IgD-negative memory B cell (primary cell): Measurements from ENCODE around the gene DNAAF8. TPM values are rescaled to one million over a fixed set of nuclear protein-coding genes. Genes with fewer than 3 reads are reported as not detected.
"Not testable (repeated sequence)": the region's sequence is repeated elsewhere in the genome, so short reads cannot be mapped to it uniquely, and the experiment has no call there.

ENCODE experiments used
- H3K27ac Mint-ChIP-seq, 3 donors: one replicate each; pipeline ENCODE4 v1.8.0; 2020 to 2022; ENCODE audit warnings: mild to moderate bottlenecking in 3 of 3, mixed read lengths in 3 of 3, moderate library complexity in 1 of 3
- H3K27me3 Mint-ChIP-seq: one replicate; pipeline ENCODE4 v1.8.0; 2021; ENCODE audit warnings: mixed read lengths
- H3K36me3 Mint-ChIP-seq: one replicate; pipeline ENCODE4 v1.8.0; 2020; ENCODE audit warnings: mild to moderate bottlenecking, mixed read lengths
- H3K4me1 Mint-ChIP-seq, 3 donors: one replicate each; pipeline ENCODE4 v1.8.0; 2020 to 2022; ENCODE audit warnings: mixed read lengths in 3 of 3, mild to moderate bottlenecking in 1 of 3
- H3K4me3 Mint-ChIP-seq, 4 donors: one replicate each; pipeline ENCODE4 v1.8.0; 2020 to 2022; ENCODE audit warnings: mild to moderate bottlenecking in 4 of 4, mixed read lengths in 4 of 4, moderate library complexity in 3 of 4
- H3K9me3 Mint-ChIP-seq, 3 donors: one replicate each; pipeline ENCODE4 v1.8.0; 2020 to 2021; ENCODE audit warnings: mixed read lengths in 3 of 3, mild to moderate bottlenecking in 1 of 3
- polyA plus RNA-seq: library from polyadenylated mRNA; unstranded; fragments of 300-500 nt; fragmentation: Illumina TruSeq; gene quantifications from one replicate; pipeline ENCODE4 v1.2.3, GENCODE V29; 2021

The DNAAF8 gene
- polyA plus RNA-seq, 1 donor from 2014 or later = 0.35 TPM

DNA sequence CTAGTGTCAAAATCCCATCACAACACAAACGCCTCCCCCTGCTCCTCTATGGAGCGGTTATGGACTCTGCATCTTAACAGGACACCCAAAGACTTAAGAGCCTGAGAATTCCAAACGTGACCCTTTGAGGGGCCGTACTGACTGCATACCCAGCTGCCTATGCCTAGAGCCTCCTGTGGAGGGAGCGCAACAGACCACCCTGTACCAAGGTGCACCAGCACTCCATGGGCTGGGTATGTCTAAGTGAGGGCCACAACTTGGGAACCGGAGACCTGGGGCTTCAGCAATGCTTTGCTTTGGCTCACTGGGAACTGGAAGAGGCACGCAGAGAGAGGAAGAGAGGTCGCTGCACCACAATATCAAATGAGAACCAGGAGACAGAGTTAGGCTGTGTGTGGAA is 5.7 kb upstream of the DNAAF8 start:
- Mint-ChIP-seq H3K4me3 (peak overlapping the region in 1 of 4 donors; percentile 53), H3K27ac (no peak overlapping the region), H3K36me3 (peaks cover 2% of the 10 kb centered on the region), H3K27me3 (no peaks in the 10 kb centered on the region), H3K4me1 (peaks cover 8 to 9% (median 9%) of the 10 kb centered on the region in 3 donors), H3K9me3 (no peaks in the 10 kb centered on the region)

- H3K27me3 Mint-ChIP-seq = no peaks in the 10 kb centered on the region
- H3K9me3 Mint-ChIP-seq = no peaks in the 10 kb centered on the region
- H3K4me3 Mint-ChIP-seq = no peak overlapping the region
- H3K27ac Mint-ChIP-seq = peak overlapping the region in 2 of 3 donors; percentile 4 to 26
- H3K36me3 Mint-ChIP-seq = peaks cover 2% of the 10 kb centered on the region
- peaks cover 9 to 16% (median 10%) of the 10 kb centered on the region in 3 donors for H3K4me1 Mint-ChIP-seq
These were observed 4.5 kb upstream of the DNAAF8 start for GRCh38 chr16:4729876-4730275.

GRCh38 chr16:4733211-4733742 is 1.1 kb upstream of the DNAAF8 start:
- Mint-ChIP-seq H3K27ac (peak overlapping the region in 2 of 3 donors; percentile 12 to 94), H3K36me3 (peaks cover 2% of the 10 kb centered on the region), H3K4me3 (peak overlapping the region; percentile 82 to 97 (median 94)), H3K9me3 (no peaks in the 10 kb centered on the region), H3K4me1 (peaks cover 13 to 20% (median 19%) of the 10 kb centered on the region in 3 donors), H3K27me3 (no peaks in the 10 kb centered on the region)

GRCh38 chr16:4733747-4734062 is 632 bp upstream of the DNAAF8 start:
- no peaks in the 10 kb centered on the region for H3K9me3 Mint-ChIP-seq
- peak overlapping the region in 2 of 3 donors; percentile 12 to 94 for H3K27ac Mint-ChIP-seq
- no peaks in the 10 kb centered on the region for H3K27me3 Mint-ChIP-seq
- no peaks in the 10 kb centered on the region for H3K36me3 Mint-ChIP-seq
- peaks cover 13 to 20% (median 19%) of the 10 kb centered on the region in 3 donors for H3K4me1 Mint-ChIP-seq
- H3K4me3 Mint-ChIP-seq = peak overlapping the region; percentile 82 to 97 (median 94)

DNA sequence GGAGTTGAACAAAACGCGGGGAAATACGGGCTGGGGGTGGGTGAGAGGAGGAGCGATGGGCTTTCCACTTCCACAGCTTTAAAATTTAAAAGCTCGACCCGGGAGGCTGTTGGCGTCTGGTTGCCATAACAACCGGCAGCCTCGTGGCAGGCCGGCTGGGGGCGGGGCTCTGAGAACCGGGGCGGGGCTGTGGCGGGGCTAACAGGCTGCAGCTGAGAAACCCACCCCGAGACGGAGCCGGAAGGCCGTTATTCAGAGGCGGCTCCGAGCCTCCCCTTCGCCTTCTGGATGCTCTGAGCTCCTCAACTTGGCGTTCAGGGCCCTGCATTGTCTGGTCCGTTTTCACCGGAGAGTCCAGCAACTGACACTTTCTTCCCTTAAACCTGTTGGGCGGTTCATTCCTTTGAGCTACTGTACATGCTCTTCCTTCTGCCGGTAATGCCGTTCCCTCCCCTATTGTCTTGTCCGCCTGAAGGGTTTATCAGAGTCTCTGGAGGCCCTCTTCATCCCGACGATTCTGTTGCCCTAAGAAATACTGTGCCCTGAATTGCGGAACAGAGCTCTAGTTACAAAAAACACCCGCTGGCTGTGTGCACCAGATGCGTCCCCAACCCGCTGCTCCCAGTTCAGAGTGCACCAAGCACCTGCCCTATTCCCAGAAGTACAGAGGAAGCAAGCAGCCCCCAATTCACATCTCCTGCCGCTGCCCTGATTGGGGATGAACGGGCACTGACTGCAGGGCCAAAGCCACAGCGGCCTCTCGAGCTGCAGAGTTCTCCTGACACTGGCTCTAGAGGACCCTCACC is 596 bp downstream of the DNAAF8 start:
- Mint-ChIP-seq H3K36me3 (no peaks in the 10 kb centered on the region), H3K27ac (peak overlapping the region; percentile 85 to 94 (median 88)), H3K9me3 (no peaks in the 10 kb centered on the region), H3K4me1 (peaks cover 13 to 20% (median 19%) of the 10 kb centered on the region in 3 donors), H3K4me3 (peak overlapping the region; percentile 82 to 97 (median 94)), H3K27me3 (no peaks in the 10 kb centered on the region)

DNA sequence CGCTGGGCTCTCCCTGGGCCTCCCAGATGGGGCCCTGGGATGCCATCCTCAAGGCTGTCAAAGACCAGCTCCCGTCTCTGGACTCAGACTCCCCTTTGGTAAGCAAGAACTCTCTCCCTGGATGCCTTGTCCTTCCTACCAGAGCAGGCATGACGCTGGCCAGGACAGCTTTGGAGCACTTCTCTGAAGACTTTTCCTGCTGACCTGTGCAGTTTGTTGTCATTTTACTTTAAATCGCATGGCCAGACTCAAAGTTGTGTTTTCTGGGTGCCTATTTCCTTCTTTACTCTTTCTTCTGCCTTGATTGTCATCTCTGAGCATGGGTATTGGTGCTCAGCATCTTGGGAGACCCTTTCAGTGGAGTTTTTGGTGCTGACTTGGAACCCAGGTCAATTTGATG is 2.2 kb downstream of the DNAAF8 start:
- Mint-ChIP-seq H3K27ac (peak overlapping the region in 1 of 3 donors; percentile 13), H3K27me3 (no peaks in the 10 kb centered on the region), H3K9me3 (no peaks in the 10 kb centered on the region), H3K4me3 (peak overlapping the region in 1 of 4 donors; percentile 44), H3K36me3 (no peaks in the 10 kb centered on the region), H3K4me1 (peaks cover 13 to 18% (median 16%) of the 10 kb centered on the region in 3 donors)

GRCh38 chr16:4737545-4737944 is 3.2 kb downstream of the DNAAF8 start:
- H3K27me3 Mint-ChIP-seq = peaks cover 2% of the 10 kb centered on the region
- H3K9me3 Mint-ChIP-seq = no peaks in the 10 kb centered on the region
- H3K4me1 Mint-ChIP-seq = peaks cover 13 to 18% (median 15%) of the 10 kb centered on the region in 3 donors
- no peak overlapping the region for H3K27ac Mint-ChIP-seq
- no peaks in the 10 kb centered on the region for H3K36me3 Mint-ChIP-seq
- peak overlapping the region in 1 of 4 donors; percentile 56 for H3K4me3 Mint-ChIP-seq

DNA sequence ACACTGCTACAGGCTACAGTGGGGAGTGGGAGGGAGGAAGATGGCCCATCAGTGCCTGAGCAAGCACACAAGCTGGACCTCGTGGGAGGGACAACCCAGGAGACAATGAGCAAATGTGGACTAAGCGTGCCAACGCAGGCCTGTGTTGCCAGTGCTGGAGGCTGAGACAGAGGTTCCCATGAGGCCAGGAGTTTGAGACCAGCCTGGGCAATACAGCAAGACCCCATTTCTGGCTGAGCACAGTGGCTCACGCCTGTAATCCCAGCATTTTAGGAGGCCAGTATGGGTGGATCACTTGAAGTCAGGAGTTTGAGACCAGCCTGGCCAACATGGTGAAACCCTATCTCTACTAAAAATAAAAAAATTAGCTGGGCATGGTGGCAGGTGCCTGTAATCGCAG is 4.0 kb downstream of the DNAAF8 start:
- Mint-ChIP-seq H3K27ac (peak overlapping the region in 1 of 3 donors; percentile 18), H3K4me1 (peaks cover 7 to 12% (median 11%) of the 10 kb centered on the region in 3 donors), H3K4me3 (peak overlapping the region in 1 of 4 donors; percentile 56)
- not testable (repeated sequence) for H3K9me3 Mint-ChIP-seq, H3K36me3 Mint-ChIP-seq, H3K27me3 Mint-ChIP-seq

DNA sequence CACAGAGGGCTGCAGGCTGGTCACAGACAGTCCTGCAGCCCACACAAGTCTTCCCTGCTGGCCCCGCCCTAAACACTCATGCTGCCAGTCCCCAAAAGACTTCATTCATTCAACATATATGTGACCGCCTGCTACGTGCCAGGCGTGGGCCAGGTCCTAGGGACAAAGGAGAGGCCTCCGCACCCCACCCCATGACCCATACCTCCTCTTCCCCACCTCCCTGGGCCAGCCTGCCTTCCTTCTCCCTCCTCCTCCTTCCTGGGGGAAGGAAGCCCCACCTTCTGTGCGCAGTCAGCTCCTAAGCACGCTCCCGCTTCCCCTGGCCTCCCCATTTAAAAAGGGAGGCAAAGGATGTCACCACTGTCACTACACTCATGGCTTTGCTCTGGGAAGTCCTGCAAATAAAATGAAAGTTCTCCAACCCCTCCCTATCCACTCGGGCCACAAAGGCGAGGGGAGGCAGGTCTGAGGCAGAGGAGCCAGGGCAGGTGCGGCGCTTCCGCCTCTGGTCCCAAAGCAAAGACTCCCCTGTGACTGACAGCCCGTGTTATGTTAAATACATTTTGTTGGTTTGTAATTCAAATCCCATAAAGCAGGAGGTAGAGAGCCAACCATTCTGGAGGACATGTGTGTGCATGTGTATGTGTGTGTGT is 9.0 kb downstream of the DNAAF8 start:
- H3K4me3 Mint-ChIP-seq = peak overlapping the region in 3 of 4 donors; percentile 47 to 67 (median 58)
- no peak overlapping the region for H3K27ac Mint-ChIP-seq
- peaks cover 5 to 15% (median 7%) of the 10 kb centered on the region in 3 donors for H3K4me1 Mint-ChIP-seq
- no peaks in the 10 kb centered on the region for H3K9me3 Mint-ChIP-seq
- H3K27me3 Mint-ChIP-seq = peaks cover 9% of the 10 kb centered on the region
- peaks cover 2% of the 10 kb centered on the region for H3K36me3 Mint-ChIP-seq

DNA sequence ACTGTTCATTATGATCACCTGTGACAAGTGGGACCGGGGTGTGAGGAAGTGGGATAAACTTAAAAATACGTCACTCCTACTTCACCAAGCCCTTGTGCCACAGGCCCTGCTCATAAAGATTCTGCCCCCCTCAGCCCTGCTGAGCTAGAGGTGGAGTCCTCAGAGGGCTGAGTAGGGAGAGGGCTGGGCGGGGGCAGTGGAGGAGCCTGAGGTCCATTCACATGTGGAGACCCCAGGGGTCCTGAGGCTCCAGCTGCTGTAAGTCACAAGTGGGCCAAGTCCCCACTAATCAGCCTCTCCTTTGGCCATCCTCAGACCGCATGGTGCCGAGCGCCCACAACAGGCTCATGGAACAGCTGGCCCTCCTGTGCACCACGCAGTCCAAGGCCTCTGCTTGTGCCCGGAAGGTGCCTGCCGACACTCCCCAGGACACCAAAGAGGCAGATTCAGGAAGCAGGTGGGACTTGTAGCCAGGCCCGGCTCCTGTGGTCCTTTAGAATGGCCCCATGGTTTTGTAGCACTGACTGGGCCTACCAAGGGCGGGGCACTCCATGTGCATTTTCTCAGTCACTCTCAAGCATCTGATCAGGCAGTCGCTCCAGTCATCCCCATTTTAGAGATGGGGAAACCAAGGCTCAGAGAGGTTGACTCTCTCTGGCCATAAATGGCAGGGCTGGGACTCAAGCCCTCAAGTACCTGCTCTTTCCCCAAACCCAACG is 10.4 kb downstream of the DNAAF8 start:
- H3K27me3 Mint-ChIP-seq = peaks cover 9% of the 10 kb centered on the region
- H3K4me1 Mint-ChIP-seq = peaks cover 5 to 15% (median 7%) of the 10 kb centered on the region in 3 donors
- peaks cover 2% of the 10 kb centered on the region for H3K36me3 Mint-ChIP-seq
- H3K9me3 Mint-ChIP-seq = no peaks in the 10 kb centered on the region
- H3K27ac Mint-ChIP-seq = peak overlapping the region in 1 of 3 donors; percentile 31
- H3K4me3 Mint-ChIP-seq = no peak overlapping the region

- peaks cover 9% of the 10 kb centered on the region for H3K27me3 Mint-ChIP-seq
- H3K4me1 Mint-ChIP-seq = peaks cover 5 to 15% (median 7%) of the 10 kb centered on the region in 3 donors
- H3K9me3 Mint-ChIP-seq = no peaks in the 10 kb centered on the region
- no peak overlapping the region for H3K4me3 Mint-ChIP-seq
- no peak overlapping the region for H3K27ac Mint-ChIP-seq
- H3K36me3 Mint-ChIP-seq = peaks cover 2% of the 10 kb centered on the region
These were observed 10.9 kb downstream of the DNAAF8 start for GRCh38 chr16:4745274-4745569.

DNA sequence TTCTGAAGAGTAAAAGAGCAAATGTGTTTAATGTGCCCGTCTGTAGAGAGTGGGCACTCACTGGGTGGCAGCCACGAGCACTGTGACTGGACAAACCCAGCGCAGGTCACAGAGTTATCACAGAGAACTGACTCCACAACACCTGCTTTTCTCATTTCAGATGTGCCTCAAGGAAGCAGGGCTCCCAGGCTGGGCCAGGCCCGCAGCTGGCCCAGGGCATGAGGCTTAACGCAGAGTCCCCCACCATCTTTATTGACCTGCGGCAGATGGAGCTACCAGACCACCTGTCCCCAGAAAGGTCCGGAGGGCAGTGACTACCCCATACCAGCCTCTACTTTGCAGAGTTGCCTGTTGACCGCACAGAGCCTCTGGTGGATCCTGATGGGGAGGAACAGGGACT is 11.9 kb downstream of the DNAAF8 start:
- H3K27ac Mint-ChIP-seq = no peak overlapping the region
- peak overlapping the region in 1 of 4 donors; percentile 79 for H3K4me3 Mint-ChIP-seq
- H3K4me1 Mint-ChIP-seq = peaks cover 5 to 15% (median 7%) of the 10 kb centered on the region in 3 donors
- H3K27me3 Mint-ChIP-seq = peaks cover 9% of the 10 kb centered on the region
- no peaks in the 10 kb centered on the region for H3K9me3 Mint-ChIP-seq
- H3K36me3 Mint-ChIP-seq = peaks cover 2% of the 10 kb centered on the region

- Mint-ChIP-seq H3K9me3 (no peaks in the 10 kb centered on the region), H3K27ac (no peak overlapping the region), H3K4me1 (peaks cover 5 to 15% (median 7%) of the 10 kb centered on the region in 3 donors), H3K4me3 (no peak overlapping the region), H3K36me3 (peaks cover 2% of the 10 kb centered on the region), H3K27me3 (peaks cover 9% of the 10 kb centered on the region)
These were observed 12.7 kb downstream of the DNAAF8 start for GRCh38 chr16:4746991-4747574.

DNA sequence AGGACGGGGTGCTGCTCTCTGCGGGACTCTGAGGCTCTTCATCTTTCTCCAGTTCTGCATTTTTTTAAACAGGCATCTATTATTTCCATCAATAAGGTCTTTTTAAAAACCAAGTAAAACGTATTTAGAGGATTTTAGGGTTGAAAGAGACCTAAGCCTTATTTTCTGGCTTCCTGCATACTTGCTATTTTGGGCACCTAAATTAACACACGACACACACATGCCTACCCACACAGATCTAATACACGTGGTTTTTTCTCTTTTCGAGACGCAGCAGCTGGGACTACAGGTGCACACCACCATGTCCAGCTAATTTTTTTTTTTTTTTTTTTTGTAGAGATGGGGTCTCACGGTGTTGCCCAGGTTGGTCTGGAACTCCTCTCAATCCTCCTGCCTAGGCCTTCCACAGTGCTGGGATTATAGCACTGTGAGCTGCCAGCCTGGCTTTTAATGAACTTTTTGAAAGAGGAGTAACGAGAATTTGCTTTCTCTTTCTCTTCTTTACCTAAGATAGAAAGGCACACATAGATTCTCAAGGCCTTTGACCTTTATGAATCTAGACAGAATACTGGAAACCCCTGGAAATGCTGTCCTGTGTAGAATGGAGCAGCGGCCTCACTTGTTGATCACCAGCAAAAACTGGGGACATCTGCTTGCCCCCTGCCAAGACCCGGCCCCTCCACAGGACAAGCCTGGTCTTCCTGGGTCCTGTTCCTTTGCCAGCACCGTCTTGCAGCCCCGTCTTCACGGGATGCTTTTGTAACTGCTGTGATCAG is 13.8 kb downstream of the DNAAF8 start:
- H3K4me1 Mint-ChIP-seq = peaks cover 5 to 15% (median 7%) of the 10 kb centered on the region in 3 donors
- H3K9me3 Mint-ChIP-seq = no peaks in the 10 kb centered on the region
- H3K27ac Mint-ChIP-seq = peak overlapping the region in 1 of 3 donors; percentile 31
- peaks cover 4% of the 10 kb centered on the region for H3K27me3 Mint-ChIP-seq
- peak overlapping the region in 2 of 4 donors; percentile 3 to 54 for H3K4me3 Mint-ChIP-seq
- H3K36me3 Mint-ChIP-seq = peaks cover 2% of the 10 kb centered on the region
